Liver (tissue), 9 donors: ENCODE data around the gene CHST6. TPM values are rescaled to one million over a fixed set of nuclear protein-coding genes. Genes with fewer than 3 reads are reported as not detected.

Experiments
- DNase-seq: peaks from one replicate; pipeline ENCODE4 v3.0.0-alpha.2; 2017; ENCODE audit warnings: low spot score
- H3K27ac ChIP-seq, 2 donors: one replicate each; pipeline ENCODE4 v1.7.0; 2013; ENCODE audit warnings: inconsistent platforms in 2 of 2, low read length in 2 of 2, control low read depth in 1 of 2, low read depth in 1 of 2, mild to moderate bottlenecking in 1 of 2
- H3K27me3 ChIP-seq, 4 donors: one replicate each; pipeline versions ENCODE4 v1.6.1 to v1.7.0; 2013; ENCODE audit warnings: low read length in 3 of 4, inconsistent platforms in 1 of 4, mild to moderate bottlenecking in 1 of 4, moderate library complexity in 1 of 4; ENCODE audit not compliant: control insufficient read depth in 4 of 4, insufficient read depth in 4 of 4
- H3K36me3 ChIP-seq, 4 donors: one replicate each; pipeline versions ENCODE4 v1.6.1 to v1.7.0; 2013; ENCODE audit warnings: low read length in 3 of 4, mild to moderate bottlenecking in 3 of 4, low read depth in 1 of 4, moderate library complexity in 1 of 4; ENCODE audit not compliant: control insufficient read depth in 4 of 4, insufficient read depth in 3 of 4
- H3K4me1 ChIP-seq, 4 donors: one replicate each; pipeline versions ENCODE4 v1.6.1 to v1.7.0; 2013; ENCODE audit warnings: low read length in 3 of 4, mild to moderate bottlenecking in 3 of 4, moderate library complexity in 1 of 4; ENCODE audit not compliant: control insufficient read depth in 4 of 4, insufficient read depth in 4 of 4
- H3K4me3 ChIP-seq, 3 donors: one replicate each; pipeline versions ENCODE4 v1.6.1 to v1.7.0; 2013; ENCODE audit warnings: low read length in 3 of 3, control low read depth in 1 of 3, low read depth in 1 of 3, mild to moderate bottlenecking in 1 of 3
- H3K9ac ChIP-seq, 2 donors: one replicate each; pipeline ENCODE4 v1.7.0; 2013; ENCODE audit warnings: low read length in 2 of 2, mild to moderate bottlenecking in 2 of 2, moderate library complexity in 2 of 2, control low read depth in 1 of 2, low read depth in 1 of 2
- H3K9me3 ChIP-seq, 4 donors: one replicate each; pipeline versions ENCODE4 v1.6.1 to v1.7.0; 2013; ENCODE audit warnings: low read length in 3 of 4; ENCODE audit not compliant: control insufficient read depth in 4 of 4
- ATF3 ChIP-seq: IDR thresholded peaks from 2 replicates; pipeline ENCODE4 v1.6.1; 2016; ENCODE audit warnings: antibody characterized with exemption
- CTCF ChIP-seq: fragments of 150-350 bp; IDR thresholded peaks from 2 replicates; pipeline ENCODE4 v1.5.1; 2017; ENCODE audit warnings: improper control_type of control experiment, low read depth, low read length; ENCODE audit not compliant: missing input control
- EGR1 ChIP-seq, 2 donors: IDR thresholded peaks; 2 replicates each; pipeline ENCODE4 v1.6.1; 2016 to 2018; ENCODE audit warnings: antibody characterized with exemption in 2 of 2, low read depth in 2 of 2
- FOXA1 ChIP-seq: IDR thresholded peaks from 2 replicates; pipeline ENCODE4 v1.6.1; 2016; ENCODE audit warnings: antibody characterized with exemption
- FOXA2 ChIP-seq: IDR thresholded peaks from 2 replicates; pipeline ENCODE4 v1.6.1; 2016; ENCODE audit warnings: antibody characterized with exemption
- GABPA ChIP-seq, 2 donors: IDR thresholded peaks in 1 of 2; conservative IDR thresholded peaks in 1 of 2; 2 replicates each; pipeline ENCODE4 v1.6.1; 2016; ENCODE audit warnings: antibody characterized with exemption in 2 of 2, mild to moderate bottlenecking in 1 of 2, moderate library complexity in 1 of 2
- HNF4A ChIP-seq, 2 donors: conservative IDR thresholded peaks; 2 replicates each; pipeline ENCODE4 v1.6.1; 2016; ENCODE audit warnings: antibody characterized with exemption in 2 of 2, mild to moderate bottlenecking in 2 of 2
- HNF4G ChIP-seq: IDR thresholded peaks from 2 replicates; pipeline ENCODE4 v1.6.1; 2016; ENCODE audit warnings: antibody characterized with exemption
- JUND ChIP-seq, 2 donors: IDR thresholded peaks; 2 replicates each; pipeline ENCODE4 v1.6.1; 2016; ENCODE audit warnings: antibody characterized with exemption in 2 of 2
- MAX ChIP-seq: IDR thresholded peaks from 2 replicates; pipeline ENCODE4 v1.6.1; 2016; ENCODE audit warnings: antibody characterized with exemption
- NR2F2 ChIP-seq: IDR thresholded peaks from 2 replicates; pipeline ENCODE4 v1.6.1; 2016; ENCODE audit warnings: antibody characterized with exemption
- RAD21 ChIP-seq, 2 donors: IDR thresholded peaks; 2 replicates each; pipeline ENCODE4 v1.6.1; 2016; ENCODE audit warnings: antibody characterized with exemption in 2 of 2, mild to moderate bottlenecking in 2 of 2
- REST ChIP-seq: IDR thresholded peaks from 2 replicates; pipeline ENCODE4 v1.6.1; 2016; ENCODE audit warnings: antibody characterized with exemption, mild to moderate bottlenecking
- RXRA ChIP-seq, 2 donors: IDR thresholded peaks; 2 replicates each; pipeline ENCODE4 v1.6.1; 2017 to 2018; ENCODE audit warnings: antibody characterized with exemption in 2 of 2, mild to moderate bottlenecking in 1 of 2
- SP1 ChIP-seq: IDR thresholded peaks from 2 replicates; pipeline ENCODE4 v1.6.1; 2018; ENCODE audit warnings: antibody characterized with exemption, mild to moderate bottlenecking
- TAF1 ChIP-seq: conservative IDR thresholded peaks from 2 replicates; pipeline ENCODE4 v1.6.1; 2016; ENCODE audit warnings: antibody characterized with exemption, mild to moderate bottlenecking
- YY1 ChIP-seq: IDR thresholded peaks from 2 replicates; pipeline ENCODE4 v1.6.1; 2016; ENCODE audit warnings: antibody characterized with exemption, mild to moderate bottlenecking
- ZBTB33 ChIP-seq: IDR thresholded peaks from 2 replicates; pipeline ENCODE4 v1.6.1; 2016; ENCODE audit warnings: antibody characterized with exemption
- WGBS: extraction: QIAGEN DNeasy Blood & Tissue Kit; methylation state at CpG from one replicate; pipeline ENCODE4 v1.1.7; 2013; 5-methylcytosine and 5-hydroxymethylcytosine counted together
- polyA plus RNA-seq, 2 donors: library from polyadenylated mRNA; stranded (reverse) in 1 of 2; unstranded in 1 of 2; fragments of 200-250 nt in 1 of 2; fragments of >200 nt in 1 of 2; fragmentation: Nextera tagmentation in 1 of 2; extraction: Ambion mirVana in 1 of 2; gene quantifications; one replicate each; pipeline versions ENCODE4 v1.2.1 to v1.2.3, GENCODE V29; 2013 to 2015
- total RNA-seq, 2 donors: library from RNA; depleted of rRNA; stranded (reverse); fragments of >200 nt; gene quantifications; one replicate each; pipeline ENCODE4 v1.2.3, GENCODE V29; 2014
- donor health status: healthy.
- donor health status: healthy.
- donor health status: healthy.
- donor health status: healthy.
- donor health status: healthy.

Gene CHST6
- total and polyA plus RNA-seq, 4 donors = under 0.01 to 0.17 TPM; not detected in 2

GRCh38 chr16:75481475-75481874 is 13.8 kb downstream of the CHST6 start:
- WGBS = 82% methylated on average over 7 of the region's 7 CpGs
- no peaks in the 10 kb centered on the region for H3K9me3 ChIP-seq
- no peak overlapping the region for H3K4me3 ChIP-seq
- no peaks in the 10 kb centered on the region for H3K36me3 ChIP-seq
- DNase-seq = no peak
- peaks cover 0 to 3% (median 1%) of the 10 kb centered on the region in 4 donors for H3K27me3 ChIP-seq
- no peak overlapping the region for H3K9ac ChIP-seq
- H3K27ac ChIP-seq = no peak overlapping the region
- TF ChIP-seq RXRA (IDR thresholded peaks at IDR 0.05) (no peak), FOXA2 (no peak), YY1 (no peak), CTCF (no peak)
- H3K4me1 ChIP-seq = no peaks in the 10 kb centered on the region

GRCh38 chr16:75479421-75479990 is 15.7 kb downstream of the CHST6 start:
- H3K27ac ChIP-seq = no peak overlapping the region
- H3K4me3 ChIP-seq = no peak overlapping the region
- no peak for DNase-seq
- no peaks in the 10 kb centered on the region for H3K9me3 ChIP-seq
- TF ChIP-seq MAX (no peak), CTCF (no peak), HNF4G (no peak), TAF1 (no peak), FOXA1 (no peak), ZBTB33 (no peak), RAD21 (IDR thresholded peaks at IDR 0.05) (no peak), REST (no peak), SP1 (no peak), ATF3 (no peak), GABPA (IDR thresholded peaks at IDR 0.05 in 1 of 2, conservative IDR thresholded peaks at IDR 0.05 in 1 of 2) (no peak), NR2F2 (no peak), FOXA2 (no peak), HNF4A (conservative IDR thresholded peaks at IDR 0.05) (no peak), YY1 (no peak), RXRA (IDR thresholded peaks at IDR 0.05) (no peak), JUND (IDR thresholded peaks at IDR 0.05) (no peak), EGR1 (IDR thresholded peaks at IDR 0.05; ENCODE audit: low read depth in 2 of 2) (no peak)
- H3K4me1 ChIP-seq = no peaks in the 10 kb centered on the region
- no peak overlapping the region for H3K9ac ChIP-seq
- H3K36me3 ChIP-seq = no peaks in the 10 kb centered on the region
- H3K27me3 ChIP-seq = no peaks in the 10 kb centered on the region
- WGBS = 96% methylated on average over 47 of the region's 47 CpGs
